Vagina (tissue), 2 donors: Measurements from ENCODE around the gene FRG1.
"Not testable (repeated sequence)": the region's sequence is repeated elsewhere in the genome, so short reads cannot be mapped to it uniquely, and the experiment has no call there.

Source experiments
- POLR2A ChIP-seq, 2 donors: fragments of 450-650 bp; IDR thresholded peaks; one replicate each; pipeline ENCODE4 v1.6.1; 2017; ENCODE audit warnings: antibody characterized with exemption in 2 of 2, mild to moderate bottlenecking in 2 of 2, moderate library complexity in 2 of 2
- POLR2AphosphoS5 ChIP-seq, 2 donors: sonication (generic); formaldehyde crosslinking; IDR thresholded peaks; one replicate each; pipeline ENCODE4 v1.9.0; 2017; ENCODE audit warnings: antibody characterized with exemption in 2 of 2, mild to moderate bottlenecking in 2 of 2, low read depth in 1 of 2; ENCODE audit not compliant: insufficient read depth in 1 of 2
- TF ChIP-seq, protein P1 (sequence below), 3 experiments: fragments of 450-650 bp in 2 of 3; fragments of 200-600 bp in 1 of 3; sonication (generic) in 1 of 3; IDR thresholded peaks; one replicate each; pipeline ENCODE4 v1.5.1; 2017 to 2019; ENCODE audit warnings: antibody characterized with exemption in 3 of 3, mild to moderate bottlenecking in 2 of 3, moderate library complexity in 2 of 3

DNA sequence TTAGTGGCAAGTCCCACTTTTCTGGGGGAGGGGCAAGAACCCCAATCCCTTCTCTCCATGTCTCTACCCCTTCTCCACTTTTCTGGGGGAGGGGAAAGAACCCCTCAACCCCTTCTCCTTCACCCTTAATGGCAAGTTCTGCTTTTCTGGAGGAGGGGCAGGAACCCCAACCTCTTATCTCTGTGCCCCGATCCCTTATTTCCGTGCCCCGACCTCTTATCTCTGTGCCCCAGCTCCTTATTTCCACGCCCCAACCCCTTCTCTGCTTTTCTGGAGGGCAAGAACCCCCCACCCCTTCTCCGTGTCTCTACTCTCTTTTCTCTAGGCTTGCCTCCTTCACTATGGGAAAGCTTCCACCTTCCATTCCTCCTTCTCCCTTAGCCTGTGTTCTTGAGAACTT, 13.9 kb upstream of the FRG1 start:
- TF ChIP-seq, protein P1, sequence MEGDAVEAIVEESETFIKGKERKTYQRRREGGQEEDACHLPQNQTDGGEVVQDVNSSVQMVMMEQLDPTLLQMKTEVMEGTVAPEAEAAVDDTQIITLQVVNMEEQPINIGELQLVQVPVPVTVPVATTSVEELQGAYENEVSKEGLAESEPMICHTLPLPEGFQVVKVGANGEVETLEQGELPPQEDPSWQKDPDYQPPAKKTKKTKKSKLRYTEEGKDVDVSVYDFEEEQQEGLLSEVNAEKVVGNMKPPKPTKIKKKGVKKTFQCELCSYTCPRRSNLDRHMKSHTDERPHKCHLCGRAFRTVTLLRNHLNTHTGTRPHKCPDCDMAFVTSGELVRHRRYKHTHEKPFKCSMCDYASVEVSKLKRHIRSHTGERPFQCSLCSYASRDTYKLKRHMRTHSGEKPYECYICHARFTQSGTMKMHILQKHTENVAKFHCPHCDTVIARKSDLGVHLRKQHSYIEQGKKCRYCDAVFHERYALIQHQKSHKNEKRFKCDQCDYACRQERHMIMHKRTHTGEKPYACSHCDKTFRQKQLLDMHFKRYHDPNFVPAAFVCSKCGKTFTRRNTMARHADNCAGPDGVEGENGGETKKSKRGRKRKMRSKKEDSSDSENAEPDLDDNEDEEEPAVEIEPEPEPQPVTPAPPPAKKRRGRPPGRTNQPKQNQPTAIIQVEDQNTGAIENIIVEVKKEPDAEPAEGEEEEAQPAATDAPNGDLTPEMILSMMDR (IDR thresholded peaks at IDR 0.05): not testable (repeated sequence)
- TF ChIP-seq POLR2A (IDR thresholded peaks at IDR 0.05); POLR2AphosphoS5 (IDR thresholded peaks at IDR 0.05; ENCODE audit: insufficient read depth in 1 of 2, low read depth in 1 of 2): not testable (repeated sequence)
